ENCODE data around the gene DNM3.

DNA sequence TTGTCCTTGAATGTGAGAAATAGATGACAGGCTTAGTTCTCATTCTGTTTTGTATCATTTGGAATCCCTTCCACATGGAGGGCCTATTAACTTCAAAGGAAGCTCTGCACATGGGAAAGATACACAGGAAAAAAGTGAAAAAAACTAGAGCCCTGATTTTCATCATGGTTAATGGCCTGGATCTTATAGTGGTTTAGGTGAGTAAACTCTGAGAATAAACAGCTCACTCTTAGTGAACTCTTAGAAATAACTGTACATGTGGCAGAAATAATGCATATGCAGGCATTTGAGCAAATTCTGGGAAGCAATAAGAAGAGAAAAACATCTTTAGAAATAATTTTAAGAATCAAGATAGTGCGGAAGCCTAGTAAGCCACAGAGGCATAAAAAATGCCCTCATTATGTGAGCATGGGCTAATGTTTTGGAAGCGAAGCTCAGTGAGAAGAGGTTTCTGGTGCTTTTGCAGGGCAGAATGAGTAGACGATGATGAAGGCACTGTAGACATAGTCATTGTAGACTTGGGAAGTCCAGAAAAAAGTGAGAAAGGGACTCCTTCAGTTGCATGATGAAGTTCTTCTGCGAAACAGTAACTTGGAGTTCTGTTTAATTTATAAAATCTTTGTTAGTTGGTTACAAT is 279.9 kb downstream of the DNM3 start:
- TF ChIP-seq POLR2A (IDR thresholded peaks at IDR 0.05) (no peak), EP300 (IDR thresholded peaks at IDR 0.05) (no peak)
- TF ChIP-seq, protein P1, sequence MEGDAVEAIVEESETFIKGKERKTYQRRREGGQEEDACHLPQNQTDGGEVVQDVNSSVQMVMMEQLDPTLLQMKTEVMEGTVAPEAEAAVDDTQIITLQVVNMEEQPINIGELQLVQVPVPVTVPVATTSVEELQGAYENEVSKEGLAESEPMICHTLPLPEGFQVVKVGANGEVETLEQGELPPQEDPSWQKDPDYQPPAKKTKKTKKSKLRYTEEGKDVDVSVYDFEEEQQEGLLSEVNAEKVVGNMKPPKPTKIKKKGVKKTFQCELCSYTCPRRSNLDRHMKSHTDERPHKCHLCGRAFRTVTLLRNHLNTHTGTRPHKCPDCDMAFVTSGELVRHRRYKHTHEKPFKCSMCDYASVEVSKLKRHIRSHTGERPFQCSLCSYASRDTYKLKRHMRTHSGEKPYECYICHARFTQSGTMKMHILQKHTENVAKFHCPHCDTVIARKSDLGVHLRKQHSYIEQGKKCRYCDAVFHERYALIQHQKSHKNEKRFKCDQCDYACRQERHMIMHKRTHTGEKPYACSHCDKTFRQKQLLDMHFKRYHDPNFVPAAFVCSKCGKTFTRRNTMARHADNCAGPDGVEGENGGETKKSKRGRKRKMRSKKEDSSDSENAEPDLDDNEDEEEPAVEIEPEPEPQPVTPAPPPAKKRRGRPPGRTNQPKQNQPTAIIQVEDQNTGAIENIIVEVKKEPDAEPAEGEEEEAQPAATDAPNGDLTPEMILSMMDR (IDR thresholded peaks at IDR 0.05), result no peak
